HG02588 (cell line): ENCODE results near the gene MASP1.

Experiments used
- ATAC-seq: cut with Tn5 transposase; IDR thresholded peaks from one replicate; pipeline ENCODE4 v1.9.1; 2021; ENCODE audit warnings: mild to moderate bottlenecking, moderate library complexity; ENCODE audit not compliant: unreplicated experiment

Gene MASP1

GRCh38 chr3:187188931-187189330 lies 102.6 kb downstream of the MASP1 start:
- no peak for ATAC-seq

GRCh38 chr3:187186801-187187421 lies 104.6 kb downstream of the MASP1 start:
- ATAC-seq, result no peak

- no peak for ATAC-seq
Observed at GRCh38 chr3:187186375-187186774, 105.2 kb downstream of the MASP1 start.

- no peak for ATAC-seq
Observed at GRCh38 chr3:187185759-187186158, 105.8 kb downstream of the MASP1 start.
